Stimulated activated naive CD4-positive, alpha-beta T cell (primary cell): Measurements from ENCODE around the gene C2CD2.
"Not testable (repeated sequence)": the region's sequence is repeated elsewhere in the genome, so short reads cannot be mapped to it uniquely, and the experiment has no call there.

Source experiments
- DNase-seq, 6 experiments: peaks; one replicate each; lab custom pipeline; 2025; lab: John Stamatoyannopoulos, UW

C2CD2 gene

GRCh38 chr21:41974752-41975053 lies 20.9 kb upstream of the C2CD2 start:
- no peak for DNase-seq

DNA sequence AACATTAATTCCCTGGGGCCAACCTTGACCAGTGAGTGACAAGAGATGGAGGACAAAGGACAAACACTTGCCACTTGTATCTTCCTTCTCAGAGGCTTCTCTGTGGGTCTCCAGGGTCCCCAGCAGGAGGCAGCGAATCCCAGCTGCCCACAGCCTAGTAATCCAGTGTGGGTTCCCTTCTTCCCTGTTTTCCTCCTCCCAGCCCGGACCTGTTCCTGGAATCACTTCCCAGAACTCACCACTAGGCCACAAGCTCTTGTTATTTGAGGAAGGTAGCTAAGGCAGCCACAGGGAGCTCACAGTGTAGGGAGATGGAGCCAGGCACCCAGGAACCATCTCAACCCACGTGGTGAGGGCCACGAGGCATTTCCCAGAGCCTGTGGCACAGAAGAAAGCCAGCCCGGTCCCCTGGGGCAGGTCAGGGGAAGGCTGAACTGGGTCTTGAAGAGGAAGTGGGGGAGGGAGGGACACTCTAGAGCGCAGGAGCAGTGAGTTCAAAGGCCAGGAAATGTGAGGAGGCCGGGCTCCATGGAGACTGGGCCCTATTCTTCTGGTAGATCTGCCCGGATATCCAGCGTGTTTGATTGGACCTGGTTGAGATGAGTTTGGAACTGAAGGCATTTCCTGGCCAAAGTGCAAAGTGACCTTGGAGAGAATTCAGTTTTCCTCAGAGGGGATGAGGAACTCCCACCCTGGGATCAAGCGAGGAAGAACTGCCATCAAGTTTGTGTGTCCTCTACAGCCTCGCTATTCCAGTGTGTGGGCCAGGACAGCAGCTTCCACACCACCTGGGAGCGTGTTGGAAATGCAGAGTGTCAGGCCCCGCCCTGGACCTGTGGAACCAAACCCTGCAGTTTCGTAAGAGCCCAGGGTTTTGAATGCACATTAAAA lies 20.3 kb upstream of the C2CD2 start:
- peak in 3 of 6 experiments; percentile 19 to 23 (median 21) for DNase-seq

- DNase-seq, result no peak
These were observed 19.6 kb upstream of the C2CD2 start for GRCh38 chr21:41973427-41973831.

GRCh38 chr21:41972511-41973205 lies 18.8 kb upstream of the C2CD2 start:
- DNase-seq, result no peak

DNA sequence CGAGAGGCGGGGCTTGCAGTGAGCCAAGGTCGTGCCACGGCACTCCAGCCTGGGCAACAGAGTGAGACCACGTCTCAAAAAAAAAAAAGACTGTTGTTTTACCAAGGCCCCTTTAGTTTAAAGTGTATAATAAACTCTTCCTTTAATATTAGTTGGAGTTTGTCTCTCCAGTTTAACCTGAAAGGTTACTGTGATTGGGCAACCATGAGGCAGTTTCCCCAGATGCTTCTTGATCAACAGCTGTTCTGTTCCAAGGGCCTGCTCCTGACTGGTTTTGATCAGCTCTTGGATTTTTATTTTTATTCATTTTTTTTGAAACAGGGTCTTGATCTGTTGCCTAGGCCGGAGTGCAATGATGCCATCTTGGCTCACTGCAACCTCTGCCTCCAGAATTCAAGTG lies 18.1 kb upstream of the C2CD2 start:
- DNase-seq, result no peak

- DNase-seq, result no peak
These were observed 17.2 kb upstream of the C2CD2 start for GRCh38 chr21:41970751-41971653.

- DNase-seq, result no peak
These were observed 16.2 kb upstream of the C2CD2 start for GRCh38 chr21:41970106-41970391.

DNA sequence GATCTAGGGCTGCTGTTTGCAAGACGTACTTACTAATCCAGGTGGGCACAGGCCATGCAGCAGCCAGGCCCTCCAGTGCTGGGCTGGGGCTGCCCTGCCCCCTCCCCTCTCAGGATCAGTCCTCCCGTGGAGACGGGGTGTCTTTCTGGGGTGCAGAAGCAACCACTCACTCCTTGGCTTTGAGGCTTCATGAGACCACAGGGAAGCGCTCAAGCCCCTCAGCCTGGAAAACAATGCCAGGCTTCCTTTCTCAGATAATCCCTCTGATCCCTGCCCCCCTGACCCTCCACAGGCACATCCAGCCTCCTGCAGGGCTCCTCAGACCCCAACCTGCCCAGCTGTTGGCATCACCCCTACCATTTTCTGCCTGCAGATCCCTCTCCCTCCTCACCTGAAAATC lies 13.9 kb upstream of the C2CD2 start:
- no peak for DNase-seq

DNA sequence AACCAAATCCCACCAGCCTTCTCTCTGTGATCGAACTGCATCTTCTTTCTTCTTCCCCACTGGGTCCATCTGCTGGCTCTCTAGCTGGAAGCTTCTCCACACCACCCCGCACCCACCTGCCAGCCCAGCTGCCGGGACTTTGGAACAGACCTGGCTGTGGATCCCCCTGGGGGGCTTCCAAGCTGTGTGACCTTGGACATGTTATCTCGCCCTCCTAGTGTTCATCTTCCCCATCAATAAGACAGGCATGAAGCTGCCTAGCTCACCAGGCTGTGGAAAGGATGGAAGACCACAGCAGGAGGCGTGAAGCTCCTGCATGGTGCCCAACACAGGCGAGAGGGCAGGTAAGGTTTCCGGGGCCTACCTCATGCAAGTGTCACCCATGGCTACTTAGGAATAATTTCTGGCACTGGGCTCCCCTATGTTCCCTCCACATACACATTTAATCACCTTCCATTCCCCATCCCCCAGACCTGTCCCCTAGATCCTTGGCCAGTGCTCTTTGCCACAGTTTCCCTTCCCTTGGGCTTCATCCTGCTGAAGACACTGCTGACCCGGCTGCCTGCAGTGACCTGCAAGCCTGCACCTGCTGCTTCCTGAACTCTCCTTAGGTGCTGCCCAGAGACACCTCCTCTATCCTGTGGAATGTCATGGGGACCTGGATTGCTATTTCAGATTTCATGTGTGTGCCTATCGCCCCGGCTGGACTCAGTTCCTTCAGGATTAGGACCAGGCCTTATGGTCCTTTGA lies 13.2 kb upstream of the C2CD2 start:
- DNase-seq, result no peak

DNA sequence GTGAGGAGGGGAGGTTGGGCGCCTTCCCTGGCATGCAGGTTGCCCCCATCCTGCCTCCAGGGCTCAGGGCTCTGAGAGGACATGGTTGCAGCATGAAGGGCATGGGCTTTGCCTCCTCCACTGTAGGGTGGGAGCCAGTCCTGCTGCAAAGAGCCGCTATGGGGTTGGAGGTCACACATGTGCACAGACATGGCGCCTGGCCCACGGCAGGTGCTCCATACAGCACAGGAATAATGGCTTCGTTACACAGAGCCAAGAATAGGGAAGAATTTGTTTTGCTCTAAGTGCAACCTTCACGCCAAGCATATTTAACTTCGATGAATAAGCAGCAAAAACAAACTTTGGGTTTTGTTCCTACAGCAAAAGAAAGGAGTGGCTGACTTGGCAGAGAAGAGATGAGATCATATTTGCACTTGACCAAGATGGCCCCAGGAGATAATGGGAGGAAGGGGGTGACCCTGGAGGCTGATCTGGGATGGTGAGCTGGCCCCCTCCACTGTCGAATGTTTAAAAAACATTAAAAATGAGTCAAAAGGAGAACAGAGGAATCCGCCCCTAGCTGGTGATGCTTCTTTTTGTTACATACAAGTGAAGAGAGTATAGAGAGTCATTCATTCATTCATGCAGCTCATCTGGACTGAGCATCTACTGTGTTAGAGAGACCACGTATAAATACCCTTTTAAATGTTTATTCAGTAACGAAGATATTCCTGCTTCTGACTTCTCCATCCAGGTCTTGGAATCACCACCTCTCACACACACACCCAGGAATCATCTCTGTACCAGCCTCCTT lies 12.4 kb upstream of the C2CD2 start:
- DNase-seq, result no peak

DNA sequence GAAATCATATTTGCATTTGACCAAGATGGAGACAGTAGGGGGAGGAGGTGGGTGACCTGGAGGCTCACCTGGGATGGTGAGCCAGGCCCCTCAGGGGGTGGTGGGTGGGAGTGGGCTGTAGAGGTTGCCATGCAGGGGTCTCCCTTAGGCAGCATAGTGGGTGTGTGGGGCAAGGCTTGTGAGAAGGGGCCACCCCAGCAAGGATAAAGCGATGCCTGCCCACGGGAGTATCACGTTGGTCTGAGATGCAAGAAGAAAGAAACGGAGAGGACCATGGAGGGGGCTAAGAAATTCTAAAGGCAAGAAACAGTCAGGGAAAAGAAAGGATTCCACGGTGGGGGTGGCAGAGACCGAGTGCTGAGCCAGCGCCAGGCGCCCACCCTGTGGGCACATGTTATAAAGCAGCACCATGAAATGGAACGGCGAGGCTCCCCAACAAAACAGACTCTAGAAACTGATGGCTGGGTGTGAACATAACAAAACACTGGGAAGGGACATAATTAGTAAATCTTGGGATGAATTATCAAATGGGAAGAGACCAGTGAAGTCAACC lies 11.7 kb upstream of the C2CD2 start:
- no peak for DNase-seq

- DNase-seq, result no peak
These were observed 11.2 kb upstream of the C2CD2 start for GRCh38 chr21:41965045-41965444.

GRCh38 chr21:41964171-41964570 lies 10.4 kb upstream of the C2CD2 start:
- no peak for DNase-seq

DNA sequence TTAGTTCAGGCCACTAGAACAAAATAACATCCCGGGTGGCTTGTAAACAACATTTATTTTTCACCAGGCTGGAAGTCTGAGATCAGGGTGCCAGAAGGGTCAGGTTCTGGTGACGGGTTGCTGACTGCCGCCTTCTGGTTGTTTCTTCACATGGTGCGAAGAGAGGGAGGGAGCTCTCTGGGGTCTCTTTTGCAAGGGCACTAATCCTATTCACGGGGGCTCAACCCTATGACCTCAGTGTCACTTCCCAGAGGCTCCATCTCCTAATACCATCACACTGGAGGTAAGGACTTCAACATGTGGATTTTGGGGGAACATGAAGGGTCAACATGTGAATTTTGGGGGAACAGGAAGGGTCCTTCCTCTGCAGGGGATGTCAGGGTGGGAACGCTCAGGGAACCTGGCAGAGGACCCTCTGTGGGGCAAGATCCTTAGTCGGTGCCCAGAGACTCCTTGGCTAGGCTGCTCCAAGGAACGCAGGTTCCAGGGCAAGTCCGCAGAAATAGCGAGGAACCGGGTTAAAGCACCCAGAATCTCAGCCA lies 8.7 kb upstream of the C2CD2 start:
- no peak for DNase-seq

- DNase-seq, result no peak
These were observed 7.9 kb upstream of the C2CD2 start for GRCh38 chr21:41961753-41962152.

DNA sequence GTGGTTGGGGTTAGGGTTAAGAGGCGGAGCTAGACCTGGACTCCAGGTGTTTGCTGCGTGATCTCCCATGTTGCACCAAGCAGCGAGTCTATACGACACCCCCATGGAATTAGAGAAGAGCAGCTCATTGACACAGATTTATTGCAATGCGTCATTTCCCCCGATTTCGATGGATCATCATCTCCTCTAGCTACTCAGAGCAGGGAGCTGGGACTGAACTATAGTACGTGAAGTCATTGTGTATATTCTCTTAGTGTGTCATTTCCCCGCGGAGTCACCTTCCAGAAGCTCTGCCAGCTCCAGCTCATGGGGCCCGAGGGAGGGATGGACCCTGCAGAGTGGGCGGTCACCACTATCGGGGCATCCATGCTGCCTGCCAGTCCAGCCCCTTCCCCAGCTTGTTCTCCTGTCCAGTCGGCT lies 7.5 kb upstream of the C2CD2 start:
- no peak for DNase-seq

DNA sequence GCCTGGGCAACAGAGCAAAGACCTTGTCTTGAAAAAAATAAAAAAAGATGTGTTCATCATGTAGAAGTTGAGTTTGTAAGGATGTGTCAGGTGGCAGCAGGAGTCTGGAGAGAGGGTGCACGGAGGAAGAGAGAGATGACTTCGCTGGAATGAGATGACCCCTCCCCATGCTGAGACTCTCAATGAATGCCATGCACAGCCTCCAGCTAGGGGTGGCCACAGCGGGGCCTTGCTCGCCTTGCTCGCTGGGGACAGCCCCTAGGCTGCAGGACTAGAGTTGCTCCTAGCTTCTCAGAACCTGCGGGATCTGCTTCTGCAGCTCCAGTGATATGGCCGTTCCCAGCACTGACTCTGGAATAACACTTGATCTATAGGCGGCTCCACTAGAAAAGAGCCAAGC lies 6.6 kb upstream of the C2CD2 start:
- no peak for DNase-seq

- DNase-seq, result not testable (repeated sequence)
These were observed 5.9 kb upstream of the C2CD2 start for GRCh38 chr21:41959697-41960096.

- no peak for DNase-seq
These were observed 5.2 kb upstream of the C2CD2 start for GRCh38 chr21:41958886-41959563.
